Endothelial cell of umbilical vein (primary cell): ENCODE data around the gene MEI1. TPM values are rescaled to one million over a fixed set of nuclear protein-coding genes. Genes with fewer than 3 reads are reported as not detected.
A peak's percentile ranks its signal among the peaks of the same experiment; 100 is the strongest.
"Not testable (repeated sequence)": the region's sequence is repeated elsewhere in the genome, so short reads cannot be mapped to it uniquely, and the experiment has no call there.

Experiments used
- BruUV-seq: library from RNA; stranded (reverse); fragments of 400-500 nt; replicated peaks from 2 replicates; lab custom pipeline; 2021; lab: Mats Ljungman, UMichigan
- CTCF ChIA-PET: fragments of 300-600, 350-600 bp; sonication (Branson Sonifier 250); formaldehyde crosslinking; loops from one replicate; lab custom pipeline; 2021; ENCODE audit warnings: antibody characterized with exemption, inconsistent platforms; lab: Charles Lee
- POLR2A ChIA-PET: fragments of 300-600, 350-600 bp; sonication (Branson Sonifier 250); formaldehyde crosslinking; loops from one replicate; lab custom pipeline; 2021; ENCODE audit warnings: antibody characterized with exemption, inconsistent platforms; lab: Charles Lee
- DNase-seq: peaks from one replicate; pipeline ENCODE4 v3.0.0-alpha.2; 2011; ENCODE audit warnings: low read depth, low spot score
- FAIRE-seq: peaks from 2 replicates; lab custom pipeline; 2011; peaks lifted over from hg19 to GRCh38; lab: Jason Lieb, UNC
- H2AFZ ChIP-seq: 2 replicates; pipeline ENCODE4 v1.6.0; 2012; ENCODE audit warnings: low read depth, low read length, control low read depth, inconsistent platforms
- H3K27ac ChIP-seq: 2 replicates; pipeline ENCODE4 v1.5.1; 2011; ENCODE audit warnings: low read depth, mild to moderate bottlenecking, control low read depth, low read length, moderate library complexity; ENCODE audit not compliant: insufficient read depth
- H3K27me3 ChIP-seq, 2 experiments: 2 replicates each; pipeline versions ENCODE4 v1.6.0 to v1.6.1; 2011; ENCODE audit warnings: low read length in 2 of 2, mixed read lengths in 1 of 2; ENCODE audit not compliant: control insufficient read depth in 2 of 2, insufficient read depth in 2 of 2
- H3K36me3 ChIP-seq, 2 experiments: 2 replicates in 1 of 2; 3 replicates in 1 of 2; pipeline ENCODE4 v1.5.1; 2011; ENCODE audit warnings: low read length in 2 of 2, mild to moderate bottlenecking in 1 of 2, moderate library complexity in 1 of 2; ENCODE audit not compliant: control insufficient read depth in 2 of 2, insufficient read depth in 2 of 2; ENCODE audit errors: extremely low read depth in 1 of 2
- H3K4me1 ChIP-seq: 3 replicates; pipeline ENCODE4 v1.5.1; 2011; ENCODE audit warnings: mild to moderate bottlenecking, low read length; ENCODE audit not compliant: control insufficient read depth, insufficient read depth; ENCODE audit errors: extremely low read depth
- H3K4me2 ChIP-seq: 2 replicates; pipeline ENCODE4 v1.6.1; 2011; ENCODE audit warnings: low read length, control low read depth, mixed read lengths; ENCODE audit not compliant: insufficient read depth
- H3K4me3 ChIP-seq, 3 experiments: fragments of 200-600 bp in 1 of 3; sonication (generic), shearing (Covaris generic) in 1 of 3; replicated peaks in 1 of 3; 2 replicates each; pipeline ENCODE4 v1.5.1; 2011 to 2016; ENCODE audit warnings: control low read depth in 3 of 3, low read length in 3 of 3, mild to moderate bottlenecking in 2 of 3, inconsistent platforms in 1 of 3, low read depth in 1 of 3, moderate library complexity in 1 of 3; ENCODE audit not compliant: insufficient read depth in 1 of 3
- H3K79me2 ChIP-seq: 2 replicates; pipeline ENCODE4 v1.6.0; 2012; ENCODE audit warnings: low read length, inconsistent platforms; ENCODE audit not compliant: control insufficient read depth, insufficient read depth
- H3K9ac ChIP-seq: replicated peaks from 2 replicates; pipeline ENCODE3; 2011; ENCODE audit warnings: low read length, control low read depth; ENCODE audit not compliant: insufficient read depth; ENCODE audit errors: extremely low read depth
- H3K9me1 ChIP-seq: replicated peaks from 3 replicates; pipeline ENCODE4 v1.6.0; 2011; ENCODE audit warnings: mild to moderate bottlenecking, low read length; ENCODE audit not compliant: control insufficient read depth, insufficient read depth; ENCODE audit errors: extremely low read depth
- H3K9me3 ChIP-seq: replicated peaks from 2 replicates; pipeline ENCODE4 v1.5.1; 2012; ENCODE audit warnings: low read length, inconsistent platforms; ENCODE audit not compliant: control insufficient read depth, insufficient read depth
- H4K20me1 ChIP-seq: replicated peaks from 2 replicates; pipeline ENCODE3; 2011; ENCODE audit warnings: mild to moderate bottlenecking, low read length; ENCODE audit not compliant: control insufficient read depth, insufficient read depth; ENCODE audit errors: extremely low read depth
- EZH2 ChIP-seq: IDR thresholded peaks from 2 replicates; pipeline ENCODE4 v1.6.1; 2012; ENCODE audit warnings: borderline replicate concordance, low read depth, mild to moderate bottlenecking, moderate library complexity, low read length, inconsistent platforms; ENCODE audit not compliant: severe bottlenecking
- FOS ChIP-seq: IDR thresholded peaks from 2 replicates; pipeline ENCODE4 v1.6.1; 2011; ENCODE audit warnings: mild to moderate bottlenecking, low read length, moderate library complexity, borderline replicate concordance; ENCODE audit not compliant: insufficient read depth
- GATA2 ChIP-seq: IDR thresholded peaks from 2 replicates; pipeline ENCODE4 v1.7.0; 2011; ENCODE audit warnings: low read depth, mild to moderate bottlenecking, moderate library complexity, mixed read lengths, low read length; ENCODE audit not compliant: insufficient read length, insufficient read depth
- JUN ChIP-seq: IDR thresholded peaks from 2 replicates; pipeline ENCODE4 v1.6.1; 2011; ENCODE audit warnings: borderline replicate concordance, low read depth; ENCODE audit not compliant: insufficient read length, insufficient read depth
- MYC ChIP-seq: IDR thresholded peaks from one replicate; pipeline ENCODE4 v1.6.1; 2011; ENCODE audit warnings: mild to moderate bottlenecking, low read depth, low read length
- POLR2A ChIP-seq: IDR thresholded peaks from 2 replicates; pipeline ENCODE4 v1.6.1; 2012; ENCODE audit warnings: low read depth, mild to moderate bottlenecking, control low read depth, low read length
- POLR2AphosphoS5 ChIP-seq: IDR thresholded peaks from 2 replicates; pipeline ENCODE4 v1.6.1; 2012; ENCODE audit warnings: low read depth, mild to moderate bottlenecking, control low read depth, low read length, moderate library complexity; ENCODE audit not compliant: insufficient read depth
- dilution Hi-C: fragments of 300-500 bp; cut with MboI; formaldehyde crosslinking; loops from one replicate; pipeline ENCODE4 v1.15.0; 2019; ENCODE audit warnings: low sequenced_read_pairs; ENCODE audit not compliant: extremely low pct_ligation_motif_present
- intact Hi-C: fragments of 100-400 bp; cut with micrococcal nuclease; formaldehyde crosslinking; loops from one replicate; pipeline ENCODE4 v1.10.0; 2022
- polyA plus RNA-seq, 4 experiments: library from polyadenylated mRNA; depleted of rRNA in 3 of 4; stranded (reverse) in 3 of 4; unstranded in 1 of 4; fragments of >200 nt; gene quantifications; 2 replicates each; pipeline versions ENCODE4 v1.2.1 to v1.2.3, GENCODE V29; 2011 to 2012; ENCODE audit warnings: missing spikeins in 1 of 4
- total RNA-seq: library from RNA; stranded (reverse); gene quantifications from 2 replicates; pipeline ENCODE4 v1.2.3, GENCODE V29; 2021
- TF ChIP-seq, protein P1 (sequence below): IDR thresholded peaks from 2 replicates; pipeline ENCODE4 v1.6.1; 2011; ENCODE audit not compliant: insufficient read depth, insufficient read length
- TF ChIP-seq, protein P2 (sequence below), 2 donors: IDR thresholded peaks; 1 replicate in 1 of 2; 2 replicates in 1 of 2; pipeline ENCODE4 v1.5.1; 2011; ENCODE audit warnings: low read length in 2 of 2, mild to moderate bottlenecking in 2 of 2, moderate library complexity in 2 of 2, control low read depth in 1 of 2, inconsistent platforms in 1 of 2, low read depth in 1 of 2; ENCODE audit not compliant: insufficient read depth in 1 of 2; ENCODE audit errors: extremely low read depth in 1 of 2

Gene MEI1
- total and polyA plus RNA-seq, 2 donors (not counting 3 experiments of a cell fraction or from before 2014, with no cell fraction given) = 1.5 to 1.9 TPM

DNA sequence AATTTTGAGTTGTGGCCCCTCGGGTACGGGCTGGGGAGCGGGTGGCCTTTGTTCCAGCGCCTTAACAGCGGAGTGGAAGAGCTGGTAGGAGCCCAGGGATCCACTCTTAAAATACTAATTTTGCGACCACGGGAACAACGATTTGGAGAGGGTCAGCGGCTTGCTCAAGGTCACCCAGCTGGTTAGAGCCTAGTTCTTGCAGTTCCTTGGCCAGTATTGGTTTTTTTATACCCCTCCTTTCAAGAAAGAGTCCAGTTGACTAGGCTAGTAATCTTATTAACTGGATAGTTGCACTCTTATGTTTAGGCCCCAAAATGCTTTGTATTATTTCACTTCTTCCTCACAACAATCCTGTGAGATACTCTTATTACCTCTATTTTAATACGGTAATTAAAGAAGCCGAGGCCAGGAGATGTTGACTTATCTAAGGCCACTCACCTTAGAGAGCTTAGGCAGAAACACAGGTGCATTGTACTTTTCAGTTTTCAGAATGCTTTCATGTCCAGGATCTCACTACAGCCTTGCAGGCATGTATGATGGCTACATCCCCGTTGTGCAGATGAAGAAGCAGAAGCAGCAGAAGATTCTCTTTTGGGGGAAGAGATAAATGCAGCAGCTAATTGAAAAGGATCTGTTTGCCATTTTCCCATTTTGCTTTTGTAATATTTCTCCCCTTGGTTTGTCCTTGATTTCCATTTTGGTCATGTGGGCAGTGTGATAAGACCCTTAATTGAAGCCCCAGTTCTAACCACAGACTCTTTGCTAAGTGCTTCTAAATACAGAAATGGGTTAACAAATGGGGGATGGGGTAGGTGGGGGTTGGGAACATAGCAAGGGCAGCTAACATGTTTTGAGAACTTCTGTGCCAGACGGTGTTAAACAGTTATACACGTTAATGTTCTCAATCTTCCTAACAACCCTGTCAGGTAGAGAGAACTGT is 135.0 kb downstream of the MEI1 start:
- H3K4me2 ChIP-seq = peak overlapping the region; percentile 97
- ChIA-PET CTCF (interaction anchor here (1.3 to 1.9 kb wide), 3 partner anchors 12 to 137 kb away, joined by 3 to 8 read pairs (median 5); no protein-coding TSS in a partner anchor), POLR2A (no interaction called here)
- DNase-seq = peak; percentile 15
- no peaks in the 10 kb centered on the region for H3K9me1 ChIP-seq
- peak overlapping the region; percentile 56 for H3K27ac ChIP-seq
- peak overlapping the region; percentile 77 for H3K9ac ChIP-seq
- intact Hi-C loops (no loop called here), dilution Hi-C loops (no loop called here)
- H2AFZ ChIP-seq = no peak overlapping the region
- H3K4me1 ChIP-seq = peaks cover 16% of the 10 kb centered on the region
- H3K79me2 ChIP-seq = peaks cover 54% of the 10 kb centered on the region
- TF ChIP-seq, protein P1, sequence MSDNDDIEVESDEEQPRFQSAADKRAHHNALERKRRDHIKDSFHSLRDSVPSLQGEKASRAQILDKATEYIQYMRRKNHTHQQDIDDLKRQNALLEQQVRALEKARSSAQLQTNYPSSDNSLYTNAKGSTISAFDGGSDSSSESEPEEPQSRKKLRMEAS = no peak
- TF ChIP-seq POLR2A (no peak), FOS (no peak), JUN (no peak), MYC (no peak), POLR2AphosphoS5 (no peak), GATA2 (no peak), EZH2 (no peak)
- TF ChIP-seq, protein P2, sequence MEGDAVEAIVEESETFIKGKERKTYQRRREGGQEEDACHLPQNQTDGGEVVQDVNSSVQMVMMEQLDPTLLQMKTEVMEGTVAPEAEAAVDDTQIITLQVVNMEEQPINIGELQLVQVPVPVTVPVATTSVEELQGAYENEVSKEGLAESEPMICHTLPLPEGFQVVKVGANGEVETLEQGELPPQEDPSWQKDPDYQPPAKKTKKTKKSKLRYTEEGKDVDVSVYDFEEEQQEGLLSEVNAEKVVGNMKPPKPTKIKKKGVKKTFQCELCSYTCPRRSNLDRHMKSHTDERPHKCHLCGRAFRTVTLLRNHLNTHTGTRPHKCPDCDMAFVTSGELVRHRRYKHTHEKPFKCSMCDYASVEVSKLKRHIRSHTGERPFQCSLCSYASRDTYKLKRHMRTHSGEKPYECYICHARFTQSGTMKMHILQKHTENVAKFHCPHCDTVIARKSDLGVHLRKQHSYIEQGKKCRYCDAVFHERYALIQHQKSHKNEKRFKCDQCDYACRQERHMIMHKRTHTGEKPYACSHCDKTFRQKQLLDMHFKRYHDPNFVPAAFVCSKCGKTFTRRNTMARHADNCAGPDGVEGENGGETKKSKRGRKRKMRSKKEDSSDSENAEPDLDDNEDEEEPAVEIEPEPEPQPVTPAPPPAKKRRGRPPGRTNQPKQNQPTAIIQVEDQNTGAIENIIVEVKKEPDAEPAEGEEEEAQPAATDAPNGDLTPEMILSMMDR (IDR thresholded peaks at IDR 0.05; ENCODE audit: extremely low read depth in 1 of 2, insufficient read depth in 1 of 2, low read depth in 1 of 2, low read length in 2 of 2) = no peak
- H3K9me3 ChIP-seq = no peaks in the 10 kb centered on the region
- peaks cover 3 to 8% of the 10 kb centered on the region in 2 experiments for H3K36me3 ChIP-seq
- H4K20me1 ChIP-seq = no peaks in the 10 kb centered on the region
- peak overlapping the region; percentile 59 to 81 (median 75) for H3K4me3 ChIP-seq
- H3K27me3 ChIP-seq = no peaks in the 10 kb centered on the region
- TSS peak; percentile 63 for BruUV-seq
- peak; percentile 66 for FAIRE-seq

DNA sequence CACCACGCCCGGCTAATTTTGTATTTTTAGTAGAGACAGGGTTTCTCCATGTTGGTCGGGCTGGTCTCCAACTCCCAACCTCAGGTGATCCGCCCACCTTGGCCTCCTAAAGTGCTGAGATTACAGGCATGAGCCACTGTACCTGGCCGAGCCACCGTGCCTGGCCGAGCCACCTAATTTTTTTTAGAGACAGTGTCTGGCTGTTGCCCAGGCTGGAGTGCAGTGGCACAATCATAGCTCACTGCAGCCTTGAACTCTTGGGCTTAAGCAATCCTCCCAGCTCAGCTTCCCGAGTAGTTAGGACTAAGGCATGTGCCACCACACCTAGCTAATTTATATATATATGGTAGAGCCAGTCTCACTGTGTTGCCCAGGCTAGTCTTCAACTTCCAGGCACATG is 136.2 kb downstream of the MEI1 start:
- POLR2A ChIA-PET, H3K9ac ChIP-seq: not testable (repeated sequence)

More for the DNA sequence above, 136.2 kb downstream of the MEI1 start:
- BruUV-seq, CTCF ChIA-PET, H3K36me3 ChIP-seq, H3K27me3 ChIP-seq, FAIRE-seq, H3K4me3 ChIP-seq, H3K9me1 ChIP-seq, dilution Hi-C loops, H3K4me2 ChIP-seq, H3K9me3 ChIP-seq, H3K27ac ChIP-seq, H2AFZ ChIP-seq, intact Hi-C loops, DNase-seq, H4K20me1 ChIP-seq: not testable (repeated sequence)
- Histone ChIP-seq H3K4me1 (peaks cover 16% of the 10 kb centered on the region), H3K79me2 (peaks cover 63% of the 10 kb centered on the region)
